Ovary (tissue), 9 donors: Measurements from ENCODE around the gene RPL10. TPM values are rescaled to one million over a fixed set of nuclear protein-coding genes. Genes with fewer than 3 reads are reported as not detected.
A peak's percentile ranks its signal among the peaks of the same experiment; 100 is the strongest.

Source experiments
- DNase-seq, 5 donors: peaks; one replicate each; pipeline ENCODE4 v3.0.0-alpha.2; 2019 to 2020
- H3K27ac ChIP-seq, 2 donors: fragments of 200-600 bp; one replicate each; pipeline versions ENCODE4 v1.5.1 to v1.8.0; 2019 to 2022
- H3K27me3 ChIP-seq: fragments of 200-600 bp; one replicate; pipeline ENCODE4 v1.8.0; 2022
- H3K36me3 ChIP-seq: fragments of 200-600 bp; sonication (generic); one replicate; pipeline ENCODE4 v1.5.1; 2019
- H3K4me1 ChIP-seq: one replicate; pipeline ENCODE4 v1.8.1; 2013; ENCODE audit warnings: mild to moderate bottlenecking, moderate library complexity; ENCODE audit not compliant: insufficient read depth
- H3K4me3 ChIP-seq: fragments of 200-600 bp; sonication (generic); one replicate; pipeline ENCODE4 v1.5.1; 2017
- H3K9me3 ChIP-seq, 2 donors: fragments of 200-600 bp in 1 of 2; sonication (generic) in 1 of 2; one replicate each; pipeline versions ENCODE4 v1.5.1 to v1.8.1; 2013 to 2019; ENCODE audit warnings: mild to moderate bottlenecking in 1 of 2, moderate library complexity in 1 of 2
- EP300 ChIP-seq: sonication (generic); formaldehyde crosslinking; IDR thresholded peaks from one replicate; pipeline ENCODE4 v1.6.1; 2017; ENCODE audit warnings: antibody characterized with exemption
- POLR2A ChIP-seq: fragments of 450-650 bp; IDR thresholded peaks from one replicate; pipeline ENCODE4 v1.6.1; 2017; ENCODE audit warnings: antibody characterized with exemption, mild to moderate bottlenecking, moderate library complexity
- WGBS, 3 donors: extraction: QIAGEN DNeasy Blood & Tissue Kit in 1 of 3; methylation state at CpG; one replicate each; pipeline versions ENCODE4 v1.1.5 to v1.1.7; 2013 to 2017; 5-methylcytosine and 5-hydroxymethylcytosine counted together
- intact Hi-C, 4 donors: fragments of 100-400 bp; cut with DNase I; formaldehyde crosslinking; loops; one replicate each; pipeline versions ENCODE4 v1.11.0 to v1.15.1; 2022 to 2023
- polyA plus RNA-seq, 2 donors: library from polyadenylated mRNA; stranded (reverse); fragments of 200-250 nt in 1 of 2; fragments of 350-450 nt in 1 of 2; fragmentation: Illumina TruSeq in 1 of 2; extraction: RNeasy Lipid Tissue Mini Kit (QIAGEN cat#74804) in 1 of 2; gene quantifications; one replicate each; pipeline ENCODE4 v1.2.3, GENCODE V29; 2013 to 2014
- total RNA-seq, 7 donors: library from RNA; depleted of rRNA in 2 of 7; stranded (reverse); fragments of >200 nt in 2 of 7; fragmentation: NEBNext Ultra II Directional in 3 of 7; extraction: Animal tissue kit (Norgen Biotek cat#: 25700) in 3 of 7; gene quantifications; one replicate each; pipeline versions ENCODE4 v1.1.0 to v1.2.4, GENCODE V29; 2016 to 2023
- TF ChIP-seq, protein P1 (sequence below), 3 donors: fragments of 450-650 bp in 2 of 3; fragments of 200-600 bp in 1 of 3; IDR thresholded peaks; one replicate each; pipeline versions ENCODE4 v1.5.1 to v1.8.0; 2016 to 2022; ENCODE audit warnings: antibody characterized with exemption in 3 of 3, mild to moderate bottlenecking in 1 of 3
- donor health status: DM: no; HTN: no; CAD: no; lungs with moderate emphysema.
- donor health status: DM: no; HTN: no; CAD: no.
- donor health status: Bipolar disorder and iron deficiency.
- donor health status: DM: yes; HTN: yes; CAD: no.
- donor health status: DM: no; HTN: no; CAD: no.
- donor health status: DM: yes; HTN: yes; CAD: no.

The RPL10 gene
- total and polyA plus RNA-seq, 9 donors = 4,233 to 12,949 (median 7,126) TPM

GRCh38 chrX:154436374-154436982 lies 38.3 kb downstream of the RPL10 start:
- H3K36me3 ChIP-seq = no peaks in the 10 kb centered on the region
- peak overlapping the region; percentile 64 for H3K4me3 ChIP-seq

DNA sequence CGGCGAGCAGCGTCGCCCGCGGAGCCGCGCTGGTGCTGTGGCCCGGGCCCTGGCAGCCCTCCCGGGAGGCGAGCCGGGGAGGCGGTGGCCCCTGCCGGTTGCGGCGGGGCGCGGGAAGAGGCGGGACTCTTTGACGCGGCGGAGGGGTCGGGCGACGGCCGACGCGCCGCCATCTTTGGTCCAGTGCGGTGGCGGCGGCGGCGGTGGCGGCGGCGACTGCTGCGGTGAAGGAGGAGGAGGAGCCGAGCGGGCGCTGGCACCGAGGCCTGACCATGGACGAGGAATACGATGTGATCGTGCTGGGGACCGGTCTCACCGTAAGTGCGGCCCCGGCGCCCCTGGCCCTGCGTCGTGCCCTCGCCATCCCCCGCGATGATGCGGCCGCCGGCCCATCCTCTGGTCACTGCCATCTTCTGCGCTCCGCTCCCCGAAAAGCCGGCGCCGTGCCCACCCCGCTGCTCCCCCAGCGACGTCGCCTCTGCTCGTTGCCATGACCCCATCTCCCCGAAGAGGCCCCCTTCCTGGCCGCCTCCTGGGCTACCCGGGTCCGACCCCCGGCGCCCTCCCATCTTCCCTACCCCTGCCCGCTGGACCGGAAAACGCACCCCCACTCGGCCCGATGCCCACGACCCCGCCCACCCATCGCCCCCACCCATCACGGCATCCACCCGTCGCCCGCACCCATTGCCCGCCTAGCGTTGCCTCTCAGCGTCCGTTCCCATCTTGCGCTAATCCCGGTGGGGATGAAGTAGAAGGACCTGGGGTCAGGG lies 39.0 kb downstream of the RPL10 start, which contains the start of gene GDI1:
Gene GDI1, plus strand, starts transcription at position 172 of the 770 bp plus-strand sequence. Its CDS starts 101 bp downstream, at position 273.
- no peaks in the 10 kb centered on the region for H3K36me3 ChIP-seq
- H3K27me3 ChIP-seq = no peaks in the 10 kb centered on the region
- H3K9me3 ChIP-seq = no peaks in the 10 kb centered on the region
- WGBS, 3 donors = 23 to 43% (median 36%) methylated on average over 74 to 93 of the region's 93 CpGs
- peak; percentile 55 to 72 (median 72) for DNase-seq
- H3K27ac ChIP-seq = peak within 1 kb of the TSS; percentile 88 to 91
- peak within 1 kb of the TSS; percentile 64 for H3K4me3 ChIP-seq
- intact Hi-C loops = no loop called here
- H3K4me1 ChIP-seq = peaks cover 6% of the 10 kb centered on the region
- TF ChIP-seq EP300 (no peak), POLR2A (peak; percentile 55)

More at GRCh38 chrX:154436374-154436982, 38.3 kb downstream of the RPL10 start:
- no peaks in the 10 kb centered on the region for H3K27me3 ChIP-seq
- H3K4me1 ChIP-seq = peaks cover 6% of the 10 kb centered on the region
- DNase-seq = peak in 4 of 5 donors; percentile 35 to 62 (median 56)
- intact Hi-C loops = no loop called here
- H3K27ac ChIP-seq = peak overlapping the region; percentile 88 to 91
- TF ChIP-seq, protein P1, sequence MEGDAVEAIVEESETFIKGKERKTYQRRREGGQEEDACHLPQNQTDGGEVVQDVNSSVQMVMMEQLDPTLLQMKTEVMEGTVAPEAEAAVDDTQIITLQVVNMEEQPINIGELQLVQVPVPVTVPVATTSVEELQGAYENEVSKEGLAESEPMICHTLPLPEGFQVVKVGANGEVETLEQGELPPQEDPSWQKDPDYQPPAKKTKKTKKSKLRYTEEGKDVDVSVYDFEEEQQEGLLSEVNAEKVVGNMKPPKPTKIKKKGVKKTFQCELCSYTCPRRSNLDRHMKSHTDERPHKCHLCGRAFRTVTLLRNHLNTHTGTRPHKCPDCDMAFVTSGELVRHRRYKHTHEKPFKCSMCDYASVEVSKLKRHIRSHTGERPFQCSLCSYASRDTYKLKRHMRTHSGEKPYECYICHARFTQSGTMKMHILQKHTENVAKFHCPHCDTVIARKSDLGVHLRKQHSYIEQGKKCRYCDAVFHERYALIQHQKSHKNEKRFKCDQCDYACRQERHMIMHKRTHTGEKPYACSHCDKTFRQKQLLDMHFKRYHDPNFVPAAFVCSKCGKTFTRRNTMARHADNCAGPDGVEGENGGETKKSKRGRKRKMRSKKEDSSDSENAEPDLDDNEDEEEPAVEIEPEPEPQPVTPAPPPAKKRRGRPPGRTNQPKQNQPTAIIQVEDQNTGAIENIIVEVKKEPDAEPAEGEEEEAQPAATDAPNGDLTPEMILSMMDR (IDR thresholded peaks at IDR 0.05) = no peak
- TF ChIP-seq EP300 = no peak
- H3K9me3 ChIP-seq = no peaks in the 10 kb centered on the region
- 26 to 36% (median 33%) methylated on average over 35 to 64 of the region's 78 CpGs for WGBS, 3 donors

GRCh38 chrX:154437971-154438893 lies 40.1 kb downstream of the RPL10 start:
- Histone ChIP-seq H3K27ac (peak overlapping the region in 1 of 2 donors; percentile 91), H3K27me3 (no peaks in the 10 kb centered on the region), H3K4me3 (peak overlapping the region; percentile 64), H3K36me3 (no peaks in the 10 kb centered on the region), H3K9me3 (no peaks in the 10 kb centered on the region), H3K4me1 (peaks cover 6% of the 10 kb centered on the region)
- TF ChIP-seq POLR2A (no peak), EP300 (no peak)
- TF ChIP-seq, protein P1 (IDR thresholded peaks at IDR 0.05) = no peak
- no peak for DNase-seq
- WGBS, 3 donors = 46 to 54% (median 52%) methylated on average over 28 of the region's 28 CpGs
- intact Hi-C loops = no loop called here

DNA sequence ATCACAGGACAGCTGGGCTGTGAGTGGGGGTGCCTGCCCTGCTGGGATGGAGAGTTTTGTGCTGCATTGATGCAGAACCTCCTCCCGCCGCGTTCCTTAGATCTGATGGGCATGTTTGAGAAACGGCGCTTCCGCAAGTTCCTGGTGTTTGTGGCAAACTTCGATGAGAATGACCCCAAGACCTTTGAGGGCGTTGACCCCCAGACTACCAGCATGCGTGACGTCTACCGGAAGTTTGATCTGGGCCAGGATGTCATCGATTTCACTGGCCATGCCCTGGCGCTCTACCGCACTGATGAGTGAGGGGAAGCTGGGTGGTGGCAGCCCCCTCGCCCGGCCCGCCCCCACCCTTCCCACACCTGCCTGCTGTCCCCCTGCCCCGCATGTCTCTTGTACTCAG lies 41.7 kb downstream of the RPL10 start:
- H3K4me3 ChIP-seq = no peak overlapping the region
- H3K36me3 ChIP-seq = no peaks in the 10 kb centered on the region
- H3K9me3 ChIP-seq = no peaks in the 10 kb centered on the region
- no peak for DNase-seq
- WGBS, 3 donors = 85 to 92% (median 88%) methylated on average over 18 of the region's 18 CpGs
- intact Hi-C loops = no loop called here
- peaks cover 6% of the 10 kb centered on the region for H3K4me1 ChIP-seq
- no peak overlapping the region for H3K27ac ChIP-seq
- H3K27me3 ChIP-seq = no peaks in the 10 kb centered on the region
- TF ChIP-seq EP300 = no peak
- no peak for TF ChIP-seq POLR2A
- TF ChIP-seq, protein P1 (IDR thresholded peaks at IDR 0.05) = no peak
